Panc1 (cell line): ENCODE results near the gene EPB41L5. TPM values are rescaled to one million over a fixed set of nuclear protein-coding genes. Genes with fewer than 3 reads are reported as not detected.

ENCODE experiments used
- ATAC-seq: fragments of 200-7000 bp; cut with Tn5 transposase; 2 replicates; pipeline ENCODE4 v1.9.1; 2020; ENCODE audit warnings: mild to moderate bottlenecking, moderate library complexity
- BruUV-seq: library from RNA; stranded (reverse); fragments of 400-500 nt; replicated peaks from 2 replicates; lab custom pipeline; 2021; lab: Mats Ljungman, UMichigan
- CTCF ChIA-PET: fragments of 300-600 bp; sonication (Branson Sonifier 250); formaldehyde crosslinking; loops from one replicate; lab custom pipeline; 2022; ENCODE audit warnings: antibody characterized with exemption; lab: Charles Lee
- POLR2A ChIA-PET: fragments of 300-600 bp; sonication (Branson Sonifier 250); formaldehyde crosslinking; loops from one replicate; lab custom pipeline; 2022; ENCODE audit warnings: antibody characterized with exemption; lab: Charles Lee
- DNase-seq: peaks from one replicate; pipeline ENCODE4 v3.0.0-alpha.2; 2010; ENCODE audit warnings: low read depth, low spot score
- H3K27ac ChIP-seq: 2 replicates; pipeline ENCODE4 v1.5.1; 2011; ENCODE audit warnings: mild to moderate bottlenecking, low read length, inconsistent platforms
- H3K27me3 ChIP-seq: fragments of 200-500 bp; sonication (Bioruptor generic); 2 replicates; pipeline ENCODE4 v1.6.0; 2014; ENCODE audit warnings: low read length, inconsistent platforms; ENCODE audit not compliant: control insufficient read depth, insufficient read depth
- H3K36me3 ChIP-seq: fragments of 200-500 bp; sonication (Bioruptor generic); 2 replicates; pipeline ENCODE4 v1.5.1; 2014; ENCODE audit warnings: inconsistent platforms, mild to moderate bottlenecking, low read length, moderate library complexity; ENCODE audit not compliant: control insufficient read depth, insufficient read depth
- H3K4me1 ChIP-seq: 2 replicates; pipeline ENCODE4 v1.5.1; 2011; ENCODE audit warnings: inconsistent platforms, mild to moderate bottlenecking, low read length, moderate library complexity; ENCODE audit not compliant: control insufficient read depth, insufficient read depth
- H3K4me3 ChIP-seq, 2 experiments: 2 replicates each; pipeline ENCODE4 v1.5.1; 2011 to 2012; ENCODE audit warnings: low read depth in 2 of 2, low read length in 2 of 2, mild to moderate bottlenecking in 2 of 2, inconsistent platforms in 1 of 2, moderate library complexity in 1 of 2
- H3K9me3 ChIP-seq: fragments of 200-500 bp; sonication (Bioruptor generic); 2 replicates; pipeline ENCODE4 v1.5.1; 2014; ENCODE audit warnings: low read depth, mild to moderate bottlenecking, inconsistent platforms, low read length, moderate library complexity; ENCODE audit not compliant: control insufficient read depth, insufficient read depth
- POLR2AphosphoS5 ChIP-seq: IDR thresholded peaks from 2 replicates; pipeline ENCODE4 v1.6.1; 2012; ENCODE audit warnings: mild to moderate bottlenecking, low read depth, low read length, moderate library complexity
- SIN3A ChIP-seq: IDR thresholded peaks from 2 replicates; pipeline ENCODE4 v1.6.1; 2012; ENCODE audit warnings: low read depth, mild to moderate bottlenecking, low read length, moderate library complexity, borderline replicate concordance; ENCODE audit not compliant: insufficient read depth
- TCF7L2 ChIP-seq: IDR thresholded peaks from 2 replicates; pipeline ENCODE4 v1.6.1; 2011; ENCODE audit warnings: mild to moderate bottlenecking, low read depth, low read length, inconsistent platforms
- in situ Hi-C: cut with HindIII; loops from 2 replicates; pipeline ENCODE4 v1.10.0; 2016; ENCODE audit warnings: low sequenced_read_pairs, low pct_unique_long_range_greater_than_20kb
- intact Hi-C: fragments of 100-400 bp; cut with micrococcal nuclease; formaldehyde crosslinking; loops from one replicate; pipeline ENCODE4 v1.10.0; 2022; ENCODE audit not compliant: unreplicated experiment
- total RNA-seq: library from RNA; stranded (reverse); gene quantifications from one replicate; pipeline ENCODE4 v1.2.1, GENCODE V29; 2021; ENCODE audit not compliant: unreplicated experiment
- TF ChIP-seq, protein P1 (sequence below): fragments of 450-650 bp; IDR thresholded peaks from 2 replicates; pipeline ENCODE4 v1.5.1; 2017; ENCODE audit warnings: mild to moderate bottlenecking
- TF ChIP-seq, protein P2 (sequence below), 2 experiments: IDR thresholded peaks; 2 replicates each; pipeline ENCODE4 v1.6.1; 2011 to 2012; ENCODE audit warnings: low read depth in 2 of 2, control low read depth in 1 of 2, low read length in 1 of 2, mild to moderate bottlenecking in 1 of 2, moderate library complexity in 1 of 2; ENCODE audit not compliant: insufficient read depth in 1 of 2

EPB41L5 gene
- total RNA-seq, 1 experiment from 2014 or later, result 42.2 TPM

DNA sequence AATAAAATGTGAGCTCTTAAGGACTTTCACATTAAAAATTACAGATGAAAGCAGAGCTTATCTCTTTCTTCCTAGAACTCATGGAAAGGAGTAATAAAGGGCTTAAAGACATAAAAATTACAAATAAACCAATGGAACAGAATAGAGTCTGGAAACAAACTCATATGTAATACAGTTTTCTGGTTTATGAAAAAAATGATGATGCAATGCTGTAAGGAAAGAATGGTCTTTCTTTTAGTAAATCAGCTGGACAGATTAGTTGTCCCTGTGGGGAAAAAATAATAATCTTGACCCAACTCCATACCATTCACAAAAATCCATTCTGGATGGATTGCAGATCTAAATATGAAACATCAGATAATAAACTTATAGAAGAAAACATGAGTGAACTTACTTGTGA is 156.1 kb downstream of the EPB41L5 start:
- ChIA-PET POLR2A (interaction anchor here (0.7 kb wide), 1 partner anchor 542 kb away, joined by 3 read pairs; no protein-coding TSS in a partner anchor), CTCF (no interaction called here)
- no peaks in the 10 kb centered on the region for H3K27me3 ChIP-seq
- in situ Hi-C loops, result no loop called here
- no TSS peak for BruUV-seq
- H3K4me3 ChIP-seq, result no peak overlapping the region
- no peak for TF ChIP-seq TCF7L2
- no peak for TF ChIP-seq SIN3A
- TF ChIP-seq, protein P1, sequence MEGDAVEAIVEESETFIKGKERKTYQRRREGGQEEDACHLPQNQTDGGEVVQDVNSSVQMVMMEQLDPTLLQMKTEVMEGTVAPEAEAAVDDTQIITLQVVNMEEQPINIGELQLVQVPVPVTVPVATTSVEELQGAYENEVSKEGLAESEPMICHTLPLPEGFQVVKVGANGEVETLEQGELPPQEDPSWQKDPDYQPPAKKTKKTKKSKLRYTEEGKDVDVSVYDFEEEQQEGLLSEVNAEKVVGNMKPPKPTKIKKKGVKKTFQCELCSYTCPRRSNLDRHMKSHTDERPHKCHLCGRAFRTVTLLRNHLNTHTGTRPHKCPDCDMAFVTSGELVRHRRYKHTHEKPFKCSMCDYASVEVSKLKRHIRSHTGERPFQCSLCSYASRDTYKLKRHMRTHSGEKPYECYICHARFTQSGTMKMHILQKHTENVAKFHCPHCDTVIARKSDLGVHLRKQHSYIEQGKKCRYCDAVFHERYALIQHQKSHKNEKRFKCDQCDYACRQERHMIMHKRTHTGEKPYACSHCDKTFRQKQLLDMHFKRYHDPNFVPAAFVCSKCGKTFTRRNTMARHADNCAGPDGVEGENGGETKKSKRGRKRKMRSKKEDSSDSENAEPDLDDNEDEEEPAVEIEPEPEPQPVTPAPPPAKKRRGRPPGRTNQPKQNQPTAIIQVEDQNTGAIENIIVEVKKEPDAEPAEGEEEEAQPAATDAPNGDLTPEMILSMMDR, result no peak
- TF ChIP-seq POLR2AphosphoS5, result no peak
- TF ChIP-seq, protein P2, sequence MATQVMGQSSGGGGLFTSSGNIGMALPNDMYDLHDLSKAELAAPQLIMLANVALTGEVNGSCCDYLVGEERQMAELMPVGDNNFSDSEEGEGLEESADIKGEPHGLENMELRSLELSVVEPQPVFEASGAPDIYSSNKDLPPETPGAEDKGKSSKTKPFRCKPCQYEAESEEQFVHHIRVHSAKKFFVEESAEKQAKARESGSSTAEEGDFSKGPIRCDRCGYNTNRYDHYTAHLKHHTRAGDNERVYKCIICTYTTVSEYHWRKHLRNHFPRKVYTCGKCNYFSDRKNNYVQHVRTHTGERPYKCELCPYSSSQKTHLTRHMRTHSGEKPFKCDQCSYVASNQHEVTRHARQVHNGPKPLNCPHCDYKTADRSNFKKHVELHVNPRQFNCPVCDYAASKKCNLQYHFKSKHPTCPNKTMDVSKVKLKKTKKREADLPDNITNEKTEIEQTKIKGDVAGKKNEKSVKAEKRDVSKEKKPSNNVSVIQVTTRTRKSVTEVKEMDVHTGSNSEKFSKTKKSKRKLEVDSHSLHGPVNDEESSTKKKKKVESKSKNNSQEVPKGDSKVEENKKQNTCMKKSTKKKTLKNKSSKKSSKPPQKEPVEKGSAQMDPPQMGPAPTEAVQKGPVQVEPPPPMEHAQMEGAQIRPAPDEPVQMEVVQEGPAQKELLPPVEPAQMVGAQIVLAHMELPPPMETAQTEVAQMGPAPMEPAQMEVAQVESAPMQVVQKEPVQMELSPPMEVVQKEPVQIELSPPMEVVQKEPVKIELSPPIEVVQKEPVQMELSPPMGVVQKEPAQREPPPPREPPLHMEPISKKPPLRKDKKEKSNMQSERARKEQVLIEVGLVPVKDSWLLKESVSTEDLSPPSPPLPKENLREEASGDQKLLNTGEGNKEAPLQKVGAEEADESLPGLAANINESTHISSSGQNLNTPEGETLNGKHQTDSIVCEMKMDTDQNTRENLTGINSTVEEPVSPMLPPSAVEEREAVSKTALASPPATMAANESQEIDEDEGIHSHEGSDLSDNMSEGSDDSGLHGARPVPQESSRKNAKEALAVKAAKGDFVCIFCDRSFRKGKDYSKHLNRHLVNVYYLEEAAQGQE (IDR thresholded peaks at IDR 0.05; ENCODE audit: insufficient read depth in 1 of 2, low read depth in 2 of 2, low read length in 1 of 2), result no peak
- H3K9me3 ChIP-seq, result no peaks in the 10 kb centered on the region
- no peak for ATAC-seq
- H3K4me1 ChIP-seq, result no peaks in the 10 kb centered on the region
- peaks cover 3% of the 10 kb centered on the region; the same call in 1 of the 2 replicates for H3K36me3 ChIP-seq
- no peak for DNase-seq
- H3K27ac ChIP-seq, result no peak overlapping the region
- intact Hi-C loops, result no loop called here

DNA sequence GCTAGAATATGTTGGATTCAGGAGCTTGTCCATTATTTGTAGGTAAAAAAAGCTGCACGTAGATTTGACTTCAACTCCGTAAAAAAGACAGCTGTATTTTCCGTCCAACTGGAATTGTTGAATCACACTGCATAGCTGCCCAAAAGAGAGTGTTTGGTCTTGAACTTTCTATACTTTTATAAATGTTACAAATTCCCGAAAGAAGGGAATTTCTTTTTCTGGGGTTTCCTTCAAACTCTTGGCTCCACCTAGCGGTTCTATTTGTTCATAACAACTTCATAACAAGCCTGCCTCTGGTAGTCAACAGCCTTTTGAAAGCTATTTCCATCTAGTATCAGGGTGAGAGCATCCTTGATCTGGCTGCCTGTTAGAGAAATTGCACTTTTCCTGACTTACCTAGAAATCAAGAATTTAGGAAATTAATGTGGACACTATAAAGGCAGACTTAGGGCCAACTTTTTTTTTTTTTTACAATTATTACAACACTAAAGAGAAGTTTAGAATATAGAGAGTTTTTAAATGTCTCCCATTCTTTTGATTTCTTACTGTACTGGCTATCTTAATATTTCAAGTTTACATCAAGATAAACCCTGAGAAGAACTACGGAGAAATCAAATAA is 162.2 kb downstream of the EPB41L5 start:
- Histone ChIP-seq H3K4me1 (no peaks in the 10 kb centered on the region), H3K27ac (no peak overlapping the region), H3K36me3 (no peaks in the 10 kb centered on the region; the same call in 1 of the 2 replicates), H3K27me3 (no peaks in the 10 kb centered on the region), H3K4me3 (no peak overlapping the region), H3K9me3 (no peaks in the 10 kb centered on the region)
- POLR2A ChIA-PET, result interaction anchor here (0.5 kb wide), 1 partner anchor 101 kb away, joined by 3 read pairs; no protein-coding TSS in a partner anchor
- no TSS peak for BruUV-seq
- ATAC-seq, result 0 out of 2 replicates have a peak, but pooled peaks have one; percentile 67
- CTCF ChIA-PET, result interaction anchor here (0.5 to 1.8 kb wide), 11 partner anchors 10 to 676 kb away, joined by 3 to 11 read pairs (median 5); no protein-coding TSS in a partner anchor
- DNase-seq, result peak; percentile 25
- in situ Hi-C loops (no loop called here), intact Hi-C loops (loop anchor here (2.0 to 10.0 kb wide), 3 partner anchors 63 to 472 kb away; no protein-coding TSS in a partner anchor)
- TF ChIP-seq, protein P2 (IDR thresholded peaks at IDR 0.05; ENCODE audit: insufficient read depth in 1 of 2, low read depth in 2 of 2, low read length in 1 of 2), result no peak
- TF ChIP-seq POLR2AphosphoS5 (no peak), SIN3A (no peak), TCF7L2 (no peak)
- TF ChIP-seq, protein P1, result peak; percentile 80
